Suppressor macrophage (primary cell): ENCODE results near the gene IMMT.
"Not testable (repeated sequence)": the region's sequence is repeated elsewhere in the genome, so short reads cannot be mapped to it uniquely, and the experiment has no call there.

ENCODE experiments used
- DNase-seq, 4 experiments: peaks; one replicate each; pipeline ENCODE4 v3.0.0-alpha.2; 2020 to 2022

IMMT gene

DNA sequence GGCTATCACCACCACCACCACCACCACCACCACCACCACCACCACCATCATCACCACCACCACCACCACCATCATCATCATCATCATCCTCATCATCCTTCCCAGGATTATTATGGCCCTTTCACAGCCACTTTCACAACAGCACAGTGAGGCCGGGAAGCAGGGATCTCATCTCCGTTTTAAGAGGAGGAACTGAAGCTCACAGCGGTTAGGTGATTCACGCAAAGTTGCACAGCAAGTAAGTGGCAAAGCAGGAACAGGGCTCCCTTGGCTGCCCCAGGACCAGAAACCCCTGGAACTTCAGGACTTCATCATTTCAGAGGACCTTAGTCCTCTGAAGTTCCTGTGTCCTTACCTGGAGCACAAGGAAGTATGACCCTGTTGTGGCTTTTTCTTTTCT is 30.8 kb upstream of the IMMT start:
- peak; percentile 64 to 84 (median 78) for DNase-seq

DNA sequence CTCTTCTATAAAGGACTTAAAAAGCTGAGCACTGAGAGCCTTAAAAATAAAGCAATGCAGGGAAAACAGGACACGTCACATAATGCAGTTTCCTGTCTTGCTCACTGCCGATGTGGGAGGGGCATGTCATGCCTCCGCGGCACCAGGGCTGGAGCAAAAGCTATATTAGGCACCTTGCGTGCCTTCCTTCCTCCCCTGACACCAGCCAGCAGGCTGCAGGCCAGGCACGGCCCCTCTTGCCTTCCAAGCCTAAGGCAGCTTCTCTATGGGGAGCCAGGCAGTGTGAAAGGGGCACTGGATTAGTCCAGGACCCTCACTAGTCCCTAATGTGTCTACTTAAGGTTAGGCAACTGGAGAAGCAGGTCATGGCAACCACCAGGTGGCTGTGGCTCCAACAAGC is 30.3 kb upstream of the IMMT start:
- peak; percentile 85 to 92 (median 90) for DNase-seq

DNA sequence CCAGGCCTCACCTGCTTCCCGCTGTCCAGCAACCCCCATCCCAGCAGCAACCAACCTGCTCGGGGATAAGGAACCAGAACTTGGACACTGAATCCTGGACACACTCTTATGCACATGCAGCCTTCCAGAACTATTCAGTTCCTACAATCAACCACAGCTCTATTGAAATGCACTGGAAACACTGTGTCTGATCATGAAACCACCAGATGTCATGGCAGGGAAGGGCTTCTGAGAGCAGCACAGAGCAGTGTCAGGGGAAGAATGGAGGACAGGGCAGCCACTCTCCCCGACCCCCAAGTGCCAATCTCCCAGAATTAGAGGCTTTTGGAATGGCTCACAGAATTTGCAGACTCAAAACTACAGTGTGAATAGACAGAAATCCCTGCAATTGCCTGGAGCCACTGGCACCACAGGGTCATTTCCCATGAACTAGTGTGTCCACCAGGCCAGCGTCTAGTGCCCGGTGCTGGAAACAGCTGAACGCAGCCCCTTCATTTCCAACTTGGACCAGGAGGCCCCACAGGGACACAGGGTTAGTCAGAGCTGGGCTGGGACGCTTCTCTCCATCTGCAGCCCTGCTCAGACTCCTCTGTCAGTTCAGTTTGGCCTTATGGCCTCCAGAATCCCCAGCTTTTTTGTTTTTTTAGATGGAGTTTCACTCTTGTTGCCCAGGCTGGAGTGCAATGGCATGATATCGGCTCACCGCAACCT is 29.5 kb upstream of the IMMT start:
- DNase-seq: no peak

DNA sequence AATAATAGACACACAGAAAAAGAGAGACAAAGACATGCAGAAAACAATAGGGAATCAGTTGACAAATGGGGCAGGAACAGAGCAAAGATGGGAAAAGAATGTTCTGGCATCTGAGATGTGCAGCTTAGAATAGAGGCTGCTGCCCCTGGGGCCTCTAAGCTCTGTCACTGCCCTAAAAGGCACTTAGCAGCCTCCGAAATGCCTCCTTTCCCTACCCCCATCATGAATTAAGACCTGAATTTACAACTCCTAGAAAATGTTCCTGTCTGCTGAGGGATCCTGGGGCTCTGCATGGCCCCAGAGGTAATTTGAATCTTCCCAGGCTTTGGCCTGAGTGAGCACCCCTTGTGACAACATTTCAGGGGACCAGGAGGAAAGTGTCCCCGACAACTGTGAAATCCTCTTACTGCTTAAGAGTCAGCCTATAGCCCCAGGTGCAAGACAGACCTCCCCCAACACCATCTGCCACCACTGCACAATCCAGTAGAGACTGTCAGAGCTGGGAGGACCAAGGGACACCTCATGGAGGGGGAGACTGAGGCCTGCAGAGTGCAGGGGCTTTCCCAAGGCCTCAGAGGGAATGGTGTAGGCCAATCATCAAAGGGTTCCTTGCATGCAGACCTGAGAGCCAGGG is 28.8 kb upstream of the IMMT start:
- no peak for DNase-seq

DNA sequence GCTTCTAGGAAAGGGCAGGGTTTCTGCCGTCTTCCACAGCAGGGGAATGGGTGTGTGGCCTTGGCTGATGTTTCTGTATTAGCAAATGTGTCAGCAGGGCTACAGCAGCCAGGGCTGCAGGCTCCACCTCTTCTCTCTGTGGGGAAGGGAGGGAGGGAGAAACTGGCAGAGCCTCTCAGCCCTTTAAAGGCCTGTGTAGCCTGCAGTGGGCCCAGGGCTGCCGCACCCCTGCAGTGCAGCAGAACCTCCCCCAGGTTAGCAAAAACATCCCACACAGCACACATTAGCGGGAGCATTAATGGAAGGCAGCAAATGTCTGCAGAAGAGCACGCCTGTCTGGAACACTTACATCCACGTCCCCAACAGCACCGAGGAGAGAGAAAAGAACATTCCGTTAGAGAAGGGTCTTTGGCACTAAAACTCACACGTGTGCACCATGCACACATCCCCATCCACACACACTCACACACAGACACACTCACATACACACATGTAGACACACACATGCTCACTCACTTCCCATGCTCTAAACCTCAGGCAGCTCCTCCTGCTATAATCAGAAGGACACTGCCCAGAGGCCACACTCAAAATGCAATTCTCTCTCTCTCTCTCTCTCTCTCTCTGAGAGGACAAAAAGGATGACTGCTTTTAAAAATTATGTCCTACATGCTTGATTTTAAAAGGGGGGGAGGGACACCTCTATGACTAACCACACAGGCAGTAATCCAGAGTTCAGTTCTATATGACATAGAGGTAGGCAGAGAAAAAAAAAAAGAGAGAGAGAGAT is 28.1 kb upstream of the IMMT start:
- DNase-seq: peak in 2 of 4 experiments; percentile 13 to 22

DNA sequence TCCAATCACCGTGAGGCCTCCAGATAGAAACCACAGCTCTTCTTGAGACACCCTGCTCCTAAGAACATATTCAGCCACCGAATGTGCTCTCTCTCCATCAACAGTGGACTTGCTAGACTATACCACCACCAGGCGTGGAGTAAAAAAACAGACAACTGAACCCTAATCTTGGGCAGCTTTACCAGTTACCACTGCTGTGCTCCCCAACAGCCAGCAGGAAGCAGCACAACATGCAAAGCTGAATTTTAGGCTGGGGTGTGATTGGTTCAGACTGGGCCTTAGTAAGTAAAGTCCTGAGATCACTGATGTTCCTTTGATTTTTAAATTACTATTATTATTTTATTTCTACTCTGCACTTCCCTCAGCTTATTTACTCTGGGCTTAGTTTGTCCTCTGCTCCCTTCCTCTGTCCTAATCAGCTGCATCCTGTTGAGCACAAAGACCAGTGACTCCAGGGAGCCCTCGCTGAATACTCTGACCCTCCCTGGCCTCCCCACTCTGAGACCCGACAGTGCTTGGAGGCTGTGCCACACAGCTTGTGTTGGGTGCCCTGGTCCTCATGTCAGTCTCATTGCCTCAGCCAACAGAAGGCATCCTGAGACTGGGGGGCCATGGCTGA is 25.9 kb upstream of the IMMT start:
- DNase-seq: peak; percentile 58 to 69 (median 64)

DNA sequence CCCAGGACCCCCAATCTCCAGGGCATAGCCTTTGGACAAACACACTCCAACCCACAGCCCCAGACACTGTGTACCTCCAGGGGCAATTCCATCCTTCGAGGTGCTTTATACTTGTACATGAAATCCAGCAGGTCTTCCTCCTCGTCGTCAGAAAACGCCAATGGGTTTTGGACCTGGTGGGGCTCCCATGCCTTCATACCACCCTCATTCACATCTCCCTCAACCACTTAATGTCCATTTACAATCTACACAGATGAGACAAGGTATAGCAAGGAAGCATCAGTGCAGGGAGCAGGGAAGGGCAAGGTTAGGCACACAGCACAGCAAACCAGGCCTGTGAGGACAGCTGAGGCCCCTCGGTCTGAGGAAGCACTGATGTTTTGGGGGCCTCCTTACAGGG is 24.6 kb upstream of the IMMT start:
- DNase-seq: no peak

DNA sequence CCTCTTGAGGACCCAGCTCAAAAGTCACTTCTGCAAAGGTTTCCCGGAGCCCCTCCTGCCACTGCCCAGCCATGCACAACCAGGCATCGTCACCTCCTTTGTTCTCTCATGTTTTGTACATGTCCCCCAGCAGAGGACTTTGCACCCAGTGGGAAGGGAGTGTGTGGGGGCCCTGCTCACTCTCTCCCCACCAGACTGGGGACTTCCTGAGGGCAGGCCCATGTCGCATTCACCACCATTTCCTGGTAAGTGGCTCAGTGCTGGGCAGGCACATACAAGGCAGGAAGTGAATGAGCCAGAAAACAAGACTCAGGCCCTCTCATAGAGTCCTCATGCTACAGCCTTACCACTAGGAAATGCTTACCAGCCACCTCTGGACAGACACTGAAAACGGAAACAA is 22.9 kb upstream of the IMMT start:
- DNase-seq: no peak

DNA sequence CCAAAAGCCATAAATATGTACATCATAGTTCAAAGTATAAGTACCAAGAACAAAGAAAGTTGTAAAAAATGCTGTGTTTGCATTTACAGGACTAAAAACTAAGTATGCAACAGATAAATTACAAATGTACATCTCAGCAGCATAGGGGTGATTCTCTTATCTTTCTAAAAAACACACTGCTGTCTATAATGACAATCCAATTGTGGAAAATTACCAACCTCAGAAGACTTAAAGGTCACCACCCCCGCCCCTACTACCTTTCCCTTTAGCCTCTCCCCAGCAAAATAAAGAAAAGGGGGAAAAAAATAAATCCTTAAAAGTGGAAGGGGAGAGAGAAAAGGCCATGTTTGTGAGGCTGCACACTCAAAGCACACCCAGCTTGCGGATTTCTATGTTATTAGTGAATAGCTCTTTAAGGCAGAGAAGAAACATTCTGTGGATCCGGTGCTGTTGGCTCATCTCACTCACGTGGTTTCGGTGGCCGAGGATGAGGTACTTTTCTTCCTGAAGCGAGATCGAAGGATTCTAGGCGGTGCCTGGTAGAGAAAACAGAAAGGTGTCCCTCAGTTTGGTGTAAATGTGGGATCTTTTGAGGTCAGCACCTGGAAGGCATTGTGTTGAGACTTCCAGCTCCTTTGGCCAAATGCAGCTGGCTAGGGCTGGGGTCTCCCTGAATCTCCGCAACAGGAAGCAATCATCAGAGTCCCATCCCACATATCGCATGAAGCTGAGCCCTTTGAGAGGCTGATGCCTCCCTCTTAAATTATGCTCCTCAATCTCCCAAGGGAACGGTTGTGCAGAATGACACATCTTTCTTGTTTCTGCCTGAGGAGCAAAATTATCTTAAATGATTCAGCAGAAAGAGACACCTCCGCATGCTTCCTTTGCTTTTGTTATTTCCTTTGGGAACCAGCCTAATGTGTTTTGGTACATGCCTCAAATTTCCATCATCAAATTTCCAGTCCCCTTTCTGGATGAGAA is 21.6 kb upstream of the IMMT start:
- DNase-seq: no peak

DNA sequence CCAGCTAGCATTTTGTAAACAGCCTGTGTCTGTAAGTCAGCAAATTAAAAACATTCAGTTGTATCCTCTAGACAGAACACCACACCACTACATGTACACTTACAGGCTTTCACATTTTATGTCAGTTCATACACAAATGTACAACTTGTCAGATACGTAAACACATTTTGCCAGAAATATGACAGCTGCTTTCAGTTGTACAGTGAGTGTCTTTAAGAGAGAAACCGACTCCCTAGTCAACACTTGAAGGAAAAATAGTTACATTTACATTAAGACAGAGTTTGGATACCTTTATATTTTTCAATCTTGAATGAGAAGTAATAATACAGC is 19.2 kb upstream of the IMMT start:
- DNase-seq: no peak

DNA sequence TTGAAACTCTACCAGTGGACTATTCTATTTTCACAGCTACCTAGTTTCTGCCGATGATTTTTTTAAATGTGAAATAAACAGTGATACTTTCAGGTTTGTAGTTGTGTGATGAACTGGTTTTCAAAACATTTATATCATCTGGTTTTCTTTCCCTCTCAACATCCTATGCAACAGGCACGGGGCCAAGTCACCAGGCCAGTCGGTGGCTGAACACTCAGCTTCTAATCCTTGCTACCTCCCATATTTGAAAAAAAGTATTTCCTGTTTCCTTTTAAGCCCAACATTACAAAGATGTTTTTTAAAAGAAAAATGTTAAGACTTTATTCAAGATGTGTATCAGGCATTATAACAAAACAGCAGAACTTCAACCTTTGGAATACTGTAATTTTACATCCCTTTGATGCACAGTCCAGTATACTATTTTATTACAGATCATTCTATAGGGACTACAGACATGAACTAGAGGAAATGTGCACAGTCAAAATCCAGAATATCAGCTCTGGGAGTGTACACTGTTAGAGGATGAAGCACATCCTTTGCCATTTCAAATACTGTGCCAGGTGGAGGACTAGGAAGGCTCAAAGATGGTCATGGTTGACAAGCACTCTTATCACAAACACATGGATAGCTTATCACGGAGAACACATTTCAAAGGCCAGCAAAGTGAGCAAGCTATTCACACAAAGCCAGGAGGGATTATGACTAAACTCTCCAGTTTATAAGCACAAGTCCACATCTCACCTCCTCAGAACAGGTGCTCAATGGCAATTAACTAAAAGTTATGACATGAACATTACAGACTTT is 18.6 kb upstream of the IMMT start:
- DNase-seq: no peak

DNA sequence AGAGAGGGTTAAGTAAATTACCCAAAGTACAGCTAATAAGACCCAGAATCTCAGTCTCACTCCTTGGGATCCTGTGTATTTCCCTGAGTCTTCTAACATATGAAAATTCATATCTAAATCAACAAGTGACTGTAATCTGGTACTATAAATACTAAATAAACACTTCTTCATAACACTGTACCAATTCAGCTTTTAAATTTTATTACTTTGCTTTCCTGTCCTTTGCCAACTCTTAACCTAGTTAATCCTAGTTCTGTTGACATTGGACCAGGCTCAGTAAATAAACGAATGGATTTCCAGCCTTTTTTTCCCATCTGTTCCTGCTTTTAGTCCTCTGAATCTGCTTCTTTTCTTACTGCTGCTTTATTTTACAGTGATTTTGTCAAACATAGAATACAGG is 17.8 kb upstream of the IMMT start:
- no peak for DNase-seq

DNA sequence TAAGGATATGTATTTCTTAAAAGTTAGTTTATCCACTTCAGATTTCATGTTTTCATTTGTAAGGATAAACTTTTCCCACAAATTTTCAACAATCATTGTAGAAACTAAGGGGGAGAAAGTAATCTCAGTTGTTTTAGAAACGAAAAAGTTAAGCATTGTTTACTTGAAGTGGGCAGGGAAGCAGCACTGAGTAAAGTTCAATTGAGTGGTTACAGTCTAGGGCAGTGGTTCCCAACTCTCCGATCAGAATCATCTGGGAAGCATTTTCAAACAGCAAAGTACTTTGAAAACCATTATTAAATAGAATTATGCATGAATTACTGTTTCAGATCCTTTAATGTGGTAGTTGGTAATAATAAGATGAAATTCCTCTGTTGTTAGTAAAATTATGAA is 16.5 kb upstream of the IMMT start:
- no peak for DNase-seq

DNA sequence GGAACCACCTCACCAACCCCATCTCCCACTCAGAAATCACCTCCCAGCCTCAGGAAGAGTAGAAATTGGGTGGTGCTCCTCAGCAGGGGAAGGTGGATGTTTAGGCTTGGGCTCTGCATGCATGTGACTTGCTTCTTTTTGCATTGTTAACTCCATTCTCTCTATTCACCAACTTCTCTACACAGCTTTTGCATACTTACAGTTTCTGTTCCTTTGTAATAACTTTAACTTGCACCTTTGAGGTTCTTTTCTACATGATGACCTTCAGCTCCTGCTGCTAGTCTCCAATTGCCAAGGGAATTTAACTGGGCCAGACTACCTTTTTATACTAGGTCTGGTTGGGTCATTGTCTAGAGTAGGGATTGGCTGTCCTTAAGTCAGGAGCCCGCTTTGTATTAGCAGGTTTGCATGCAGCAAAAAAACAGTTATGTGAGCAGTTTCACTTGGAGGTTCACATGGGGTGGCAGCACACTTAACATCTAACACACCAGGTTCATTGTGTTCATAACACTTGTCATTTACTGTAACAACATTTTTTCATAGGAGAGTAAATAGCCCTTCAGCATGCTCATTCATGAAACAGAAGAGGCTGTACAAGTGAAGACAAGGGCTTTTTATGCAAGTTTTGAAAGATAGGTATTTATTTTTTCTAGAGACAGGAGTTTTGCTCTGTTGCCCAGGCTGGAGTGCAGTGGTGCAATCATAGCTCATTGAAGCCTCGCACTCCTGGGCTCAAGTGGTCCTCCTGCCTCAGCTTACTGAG is 16.0 kb upstream of the IMMT start:
- DNase-seq: no peak

DNA sequence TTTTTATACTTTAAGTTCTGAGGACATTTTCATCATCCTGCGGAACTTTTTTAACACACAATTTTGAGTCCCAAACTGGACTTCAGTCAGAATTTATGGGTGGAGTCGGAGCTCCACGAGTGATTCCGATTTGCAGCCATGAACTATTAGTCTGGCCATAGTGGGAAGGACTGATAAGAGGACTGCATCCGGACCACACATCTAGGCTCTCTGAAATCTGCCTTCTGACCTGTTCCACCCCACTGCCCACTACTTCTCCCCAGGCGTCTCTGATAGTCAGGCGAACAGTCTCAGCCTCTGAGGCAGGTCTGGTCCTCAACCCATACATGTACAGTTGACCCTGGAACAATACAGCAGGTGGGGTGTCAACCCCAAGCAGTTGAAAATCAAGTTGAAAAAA is 9.2 kb upstream of the IMMT start:
- DNase-seq: no peak

DNA sequence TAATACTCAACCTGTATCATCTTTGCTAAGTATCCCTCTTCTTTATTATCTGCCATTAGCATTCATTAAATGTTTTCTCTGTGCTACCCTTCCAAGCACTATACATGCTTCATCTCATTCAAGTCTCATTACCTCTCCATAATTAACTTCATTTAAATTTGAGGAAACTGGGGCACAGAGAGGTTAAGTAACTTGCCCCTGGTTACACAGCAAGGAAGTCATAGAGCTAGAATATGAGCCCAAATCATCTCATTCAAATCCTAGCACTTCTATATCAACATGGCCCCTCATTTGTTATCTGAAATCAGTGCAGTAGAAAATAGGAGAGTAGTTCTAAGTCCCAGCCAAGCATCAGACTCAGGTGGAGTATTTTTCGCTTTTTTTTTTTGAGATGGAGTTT is 8.4 kb upstream of the IMMT start:
- no peak for DNase-seq

DNA sequence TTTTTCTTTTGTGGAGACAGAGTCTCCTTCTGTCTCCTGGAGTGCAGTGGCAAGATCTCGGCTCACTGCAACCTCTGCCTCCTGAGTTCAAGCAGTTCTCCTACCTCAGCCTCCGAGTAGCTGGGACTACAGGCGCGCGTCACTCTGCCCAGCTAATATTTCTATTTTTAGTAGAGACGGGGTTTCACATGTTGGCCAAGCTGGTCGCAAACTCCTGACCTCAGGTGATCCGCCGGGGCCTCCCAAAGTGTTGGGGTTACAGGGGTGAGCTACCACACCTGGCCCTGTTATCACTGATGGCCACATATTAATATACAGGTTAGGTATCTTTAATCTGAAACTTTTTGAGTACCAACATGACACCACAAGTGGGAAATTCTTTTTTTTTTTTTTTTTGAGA is 7.4 kb upstream of the IMMT start:
- no peak for DNase-seq

DNA sequence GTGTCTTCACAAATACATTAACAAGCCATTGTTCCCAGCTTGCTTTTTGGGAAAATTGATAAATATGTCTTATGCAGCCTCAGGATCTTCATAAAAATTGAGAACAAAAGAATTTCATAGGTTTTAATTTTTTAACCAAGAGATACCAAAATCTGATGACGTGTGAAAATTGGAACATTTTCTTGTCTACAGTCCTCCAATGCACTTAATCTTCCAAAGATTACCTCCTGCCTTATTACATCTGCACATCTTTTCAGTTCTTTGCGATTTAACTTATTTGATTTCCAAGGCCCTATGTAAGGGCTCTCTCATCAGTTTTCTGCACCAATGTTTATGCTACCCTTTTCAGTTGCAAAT is 7.1 kb upstream of the IMMT start:
- DNase-seq: no peak

DNA sequence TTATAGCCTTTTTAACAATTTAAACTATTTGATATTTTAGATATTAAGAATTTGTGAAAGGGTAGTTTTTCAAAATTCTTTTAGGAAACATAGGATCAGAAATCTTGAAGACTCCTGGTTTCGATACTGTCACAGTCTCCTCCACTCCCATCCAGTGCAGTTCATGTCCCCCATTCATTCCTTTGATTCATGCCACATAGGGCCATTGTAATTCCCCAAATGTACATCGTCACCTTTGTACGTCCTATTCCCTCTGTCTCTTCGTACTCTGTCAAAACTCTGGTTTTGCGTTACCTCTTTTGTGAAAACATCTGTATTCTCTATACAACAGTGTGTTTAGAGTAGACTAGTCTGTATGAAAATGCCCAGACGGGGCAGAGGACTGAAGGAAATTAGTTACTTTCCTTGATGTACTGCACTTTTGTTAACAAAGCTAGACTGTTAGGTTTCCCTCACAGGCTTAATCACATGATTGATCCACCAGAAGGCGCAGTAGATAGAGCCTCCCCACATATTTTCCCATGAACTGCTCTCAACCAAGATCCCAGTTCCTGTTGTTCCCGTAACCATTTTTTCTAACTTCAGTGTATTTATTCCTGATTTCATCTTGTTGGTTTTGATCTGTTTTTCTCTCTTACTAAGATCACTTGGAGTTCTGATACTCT is 6.5 kb upstream of the IMMT start:
- no peak for DNase-seq

DNA sequence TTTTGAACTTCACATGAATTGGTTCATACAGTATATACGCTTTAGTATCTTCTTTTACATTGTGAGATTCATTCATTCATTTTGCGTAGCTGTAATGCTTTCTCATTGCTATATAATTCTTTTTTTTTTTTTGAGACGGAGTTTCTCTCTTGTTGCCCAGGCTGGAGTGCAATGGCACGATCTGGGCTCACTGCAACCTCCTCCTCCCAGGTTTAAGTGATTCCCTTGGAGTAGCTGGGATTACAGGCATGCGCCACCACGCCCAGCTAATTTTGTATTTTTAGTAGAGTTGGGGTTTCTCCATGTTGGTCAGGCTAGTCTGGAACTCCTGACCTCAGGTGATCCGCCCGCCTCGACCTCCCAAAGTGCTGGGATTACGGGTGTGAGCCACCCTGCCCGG is 5.3 kb upstream of the IMMT start:
- not testable (repeated sequence) for DNase-seq
